NT2/D1 (cell line): ENCODE data around the gene CDKN2A.

Experiments used
- DNase-seq: peaks from one replicate; pipeline ENCODE4 v3.0.0-alpha.2; 2011; ENCODE audit warnings: low read depth, low spot score
- H3K27me3 ChIP-seq: 2 replicates; pipeline ENCODE4 v1.6.0; 2011; ENCODE audit warnings: mild to moderate bottlenecking; ENCODE audit not compliant: insufficient read length, insufficient read depth
- H3K36me3 ChIP-seq: 2 replicates; pipeline ENCODE4 v1.6.1; 2011; ENCODE audit warnings: mild to moderate bottlenecking, low read length, mixed read lengths; ENCODE audit not compliant: insufficient read depth, insufficient read length
- H3K4me1 ChIP-seq: 2 replicates; pipeline ENCODE4 v1.5.1; 2011; ENCODE audit not compliant: insufficient read depth, insufficient read length
- H3K4me3 ChIP-seq: 2 replicates; pipeline ENCODE4 v1.5.1; 2011; ENCODE audit warnings: low read depth; ENCODE audit not compliant: insufficient read length
- H3K9ac ChIP-seq: 2 replicates; pipeline ENCODE4 v1.6.0; 2011; ENCODE audit warnings: low read depth; ENCODE audit not compliant: insufficient read length
- H3K9me3 ChIP-seq: 2 replicates; pipeline ENCODE4 v1.5.1; 2011; ENCODE audit warnings: mild to moderate bottlenecking, low read length; ENCODE audit not compliant: insufficient read depth
- SUZ12 ChIP-seq: IDR thresholded peaks from 2 replicates; pipeline ENCODE4 v1.6.1; 2011; ENCODE audit not compliant: insufficient read length, insufficient read depth; ENCODE audit errors: extremely low read depth
- YY1 ChIP-seq: IDR thresholded peaks from 2 replicates; pipeline ENCODE4 v1.6.1; 2011; ENCODE audit not compliant: insufficient read length, insufficient read depth
- ZNF274 ChIP-seq: IDR thresholded peaks from 2 replicates; pipeline ENCODE4 v1.6.1; 2011; ENCODE audit warnings: mild to moderate bottlenecking, low read depth, low read length

The CDKN2A gene

GRCh38 chr9:21995666-21996398 lies 1.6 kb upstream of the CDKN2A start:
- no peak for DNase-seq
- Histone ChIP-seq H3K4me1 (no peaks in the 10 kb centered on the region), H3K9me3 (no peaks in the 10 kb centered on the region), H3K27me3 (peaks cover 92% of the 10 kb centered on the region), H3K9ac (peak overlapping the region; percentile 65), H3K4me3 (peak overlapping the region; percentile 68), H3K36me3 (no peaks in the 10 kb centered on the region)
- TF ChIP-seq YY1 (no peak), ZNF274 (no peak), SUZ12 (no peak)

- H3K9me3 ChIP-seq, result no peaks in the 10 kb centered on the region
- no peaks in the 10 kb centered on the region for H3K4me1 ChIP-seq
- H3K27me3 ChIP-seq, result peaks cover 93% of the 10 kb centered on the region
- no peak for TF ChIP-seq YY1
- TF ChIP-seq SUZ12, result no peak
- TF ChIP-seq ZNF274, result no peak
- DNase-seq, result no peak
- peak overlapping the region; percentile 68 for H3K4me3 ChIP-seq
- peak overlapping the region; percentile 65 for H3K9ac ChIP-seq
- H3K36me3 ChIP-seq, result no peaks in the 10 kb centered on the region
Measured at GRCh38 chr9:21995006-21995665, 944 bp upstream of the CDKN2A start.

- Histone ChIP-seq H3K27me3 (peaks cover 93% of the 10 kb centered on the region), H3K9me3 (no peaks in the 10 kb centered on the region), H3K4me1 (peaks cover under 1% of the 10 kb centered on the region), H3K36me3 (no peaks in the 10 kb centered on the region), H3K4me3 (peak within 1 kb of the TSS; percentile 68), H3K9ac (peak within 1 kb of the TSS; percentile 72)
- no peak for DNase-seq
- TF ChIP-seq ZNF274 (no peak), SUZ12 (no peak), YY1 (no peak)
Measured at GRCh38 chr9:21994556-21995005, 389 bp upstream of the CDKN2A start, which contains the start of gene CDKN2B-AS1. Gene CDKN2B-AS1, plus strand, starts transcription at chr9:21994791.

DNA sequence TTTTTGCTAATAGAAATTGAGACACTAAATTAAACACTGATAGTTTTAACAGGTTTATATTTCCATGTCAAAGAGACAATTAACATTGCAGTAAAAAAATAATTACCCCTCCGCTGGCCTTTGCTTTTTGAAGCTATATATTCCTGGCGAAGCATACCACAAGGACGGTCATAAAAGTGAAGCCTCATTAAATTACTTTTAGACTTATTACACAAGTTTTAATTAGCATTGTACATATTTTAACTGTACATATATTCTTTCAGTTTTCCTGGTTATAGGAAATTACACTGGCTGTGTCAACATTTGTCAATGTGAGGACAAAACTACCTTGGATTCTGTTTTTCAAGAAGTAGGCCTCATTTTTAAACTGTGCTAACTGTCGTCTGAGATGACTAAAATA lies 1.2 kb downstream of the CDKN2A start:
- peaks cover 3% of the 10 kb centered on the region for H3K4me1 ChIP-seq
- no peak for DNase-seq
- H3K4me3 ChIP-seq, result no peak overlapping the region
- H3K9me3 ChIP-seq, result no peaks in the 10 kb centered on the region
- H3K9ac ChIP-seq, result no peak overlapping the region
- no peak for TF ChIP-seq SUZ12
- TF ChIP-seq ZNF274, result no peak
- TF ChIP-seq YY1, result no peak
- peaks cover 95% of the 10 kb centered on the region for H3K27me3 ChIP-seq
- no peaks in the 10 kb centered on the region for H3K36me3 ChIP-seq

GRCh38 chr9:21991072-21991959 lies 2.9 kb downstream of the CDKN2A start:
- no peak for DNase-seq
- H3K27me3 ChIP-seq, result peaks cover 94% of the 10 kb centered on the region
- H3K4me1 ChIP-seq, result peaks cover 3% of the 10 kb centered on the region
- H3K9ac ChIP-seq, result no peak overlapping the region
- TF ChIP-seq ZNF274, result no peak
- TF ChIP-seq YY1, result no peak
- TF ChIP-seq SUZ12, result no peak
- no peaks in the 10 kb centered on the region for H3K36me3 ChIP-seq
- H3K9me3 ChIP-seq, result no peaks in the 10 kb centered on the region
- H3K4me3 ChIP-seq, result no peak overlapping the region

GRCh38 chr9:21989440-21990189 lies 4.6 kb downstream of the CDKN2A start:
- peaks cover 85% of the 10 kb centered on the region for H3K27me3 ChIP-seq
- DNase-seq, result no peak

More at GRCh38 chr9:21989440-21990189, 4.6 kb downstream of the CDKN2A start:
- Histone ChIP-seq H3K36me3 (no peaks in the 10 kb centered on the region), H3K9me3 (no peaks in the 10 kb centered on the region), H3K9ac (peak overlapping the region; percentile 17), H3K4me3 (peak overlapping the region; percentile 31), H3K4me1 (peaks cover 3% of the 10 kb centered on the region)
- TF ChIP-seq YY1, result no peak
